WTC11 (cell line): ENCODE results near the gene FAM118B. TPM values are rescaled to one million over a fixed set of nuclear protein-coding genes. Genes with fewer than 3 reads are reported as not detected.

Experiments used
- ATAC-seq: fragments of 200-7000 bp; cut with Tn5 transposase; 2 replicates; pipeline ENCODE4 v1.10.0; 2021; ENCODE audit warnings: mild to moderate bottlenecking, moderate library complexity
- CTCF ChIA-PET: fragments of 300-600 bp; sonication (Branson Sonifier 250); formaldehyde crosslinking; loops from one replicate; lab custom pipeline; 2021; ENCODE audit warnings: antibody characterized with exemption; lab: Charles Lee
- POLR2A ChIA-PET: fragments of 350-600 bp; sonication (Branson Sonifier 250); formaldehyde crosslinking; loops from one replicate; lab custom pipeline; 2021; ENCODE audit warnings: antibody characterized with exemption; lab: Charles Lee
- DNase-seq: peaks from one replicate; pipeline ENCODE4 v3.0.0; 2021; ENCODE audit warnings: low spot score
- H3K27ac Mint-ChIP-seq: 2 replicates; pipeline ENCODE4 v1.8.0; 2021; ENCODE audit warnings: mixed read lengths
- H3K27me3 Mint-ChIP-seq: 2 replicates; pipeline ENCODE4 v1.8.0; 2021; ENCODE audit warnings: low read depth, mild to moderate bottlenecking, moderate library complexity, mixed read lengths
- H3K36me3 Mint-ChIP-seq: 2 replicates; pipeline ENCODE4 v1.8.0; 2021; ENCODE audit warnings: mixed read lengths
- H3K4me1 Mint-ChIP-seq: 2 replicates; pipeline ENCODE4 v1.8.0; 2022; ENCODE audit warnings: mixed read lengths
- H3K4me3 Mint-ChIP-seq: 2 replicates; pipeline ENCODE4 v1.8.0; 2021; ENCODE audit warnings: mild to moderate bottlenecking, moderate library complexity, mixed read lengths
- H3K9me3 Mint-ChIP-seq: 2 replicates; pipeline ENCODE4 v1.8.0; 2021; ENCODE audit warnings: mixed read lengths
- ATF3 ChIP-seq: sonication (generic); formaldehyde crosslinking; conservative IDR thresholded peaks from 2 replicates; pipeline ENCODE4 v1.8.1; 2022; ENCODE audit warnings: mild to moderate bottlenecking, missing genetic modification reagents
- CBFB ChIP-seq: sonication (generic); formaldehyde crosslinking; IDR thresholded peaks from 2 replicates; pipeline ENCODE4 v1.8.1; 2022; ENCODE audit warnings: mild to moderate bottlenecking, low read depth, missing genetic modification reagents
- CREM ChIP-seq: sonication (generic); formaldehyde crosslinking; IDR thresholded peaks from 2 replicates; pipeline ENCODE4 v1.8.1; 2022; ENCODE audit warnings: mild to moderate bottlenecking, missing genetic modification reagents, moderate library complexity
- ESRRA ChIP-seq: sonication (generic); formaldehyde crosslinking; IDR thresholded peaks from 2 replicates; pipeline ENCODE4 v1.8.1; 2022; ENCODE audit warnings: mild to moderate bottlenecking, missing genetic modification reagents, borderline replicate concordance
- FOXK1 ChIP-seq: sonication (generic); formaldehyde crosslinking; IDR thresholded peaks from 2 replicates; pipeline ENCODE4 v1.8.0; 2022; ENCODE audit warnings: mild to moderate bottlenecking, moderate library complexity, missing genetic modification reagents
- GABPB1 ChIP-seq: sonication (generic); formaldehyde crosslinking; IDR thresholded peaks from 2 replicates; pipeline ENCODE4 v1.8.1; 2023; ENCODE audit warnings: mild to moderate bottlenecking, missing genetic modification reagents
- GTF2I ChIP-seq: fragments of 250-450 bp; sonication (Bioruptor Pico); conservative IDR thresholded peaks from 2 replicates; pipeline ENCODE4 v1.4.0; 2021; ENCODE audit warnings: mild to moderate bottlenecking
- HMGA2 ChIP-seq: fragments of 250-450 bp; sonication (Bioruptor Pico); IDR thresholded peaks from 2 replicates; pipeline ENCODE4 v1.4.0; 2021; ENCODE audit warnings: mild to moderate bottlenecking, moderate library complexity
- MYBL2 ChIP-seq: sonication (generic); formaldehyde crosslinking; IDR thresholded peaks from 2 replicates; pipeline ENCODE4 v1.8.1; 2023; ENCODE audit warnings: mild to moderate bottlenecking, moderate library complexity, missing genetic modification reagents
- NFE2L1 ChIP-seq: sonication (generic); formaldehyde crosslinking; IDR thresholded peaks from 2 replicates; pipeline ENCODE4 v1.8.1; 2023; ENCODE audit warnings: missing genetic modification reagents
- NR3C1 ChIP-seq: sonication (generic); formaldehyde crosslinking; conservative IDR thresholded peaks from 2 replicates; pipeline ENCODE4 v1.8.1; 2023; ENCODE audit warnings: low read depth, mild to moderate bottlenecking, missing genetic modification reagents
- SMAD3 ChIP-seq: sonication (generic); formaldehyde crosslinking; IDR thresholded peaks from 2 replicates; pipeline ENCODE4 v1.8.0; 2022; ENCODE audit warnings: missing genetic modification reagents, mild to moderate bottlenecking, borderline replicate concordance
- TCF7 ChIP-seq: sonication (generic); formaldehyde crosslinking; IDR thresholded peaks from 2 replicates; pipeline ENCODE4 v1.8.0; 2022; ENCODE audit warnings: mild to moderate bottlenecking, low read depth, missing genetic modification reagents, moderate library complexity
- TEAD4 ChIP-seq: sonication (generic); formaldehyde crosslinking; IDR thresholded peaks from 2 replicates; pipeline ENCODE4 v1.8.0; 2022; ENCODE audit warnings: mild to moderate bottlenecking, missing genetic modification reagents
- USF1 ChIP-seq: sonication (generic); formaldehyde crosslinking; IDR thresholded peaks from 2 replicates; pipeline ENCODE4 v1.8.0; 2022; ENCODE audit warnings: mild to moderate bottlenecking, missing genetic modification reagents
- ZBTB43 ChIP-seq: sonication (generic); formaldehyde crosslinking; IDR thresholded peaks from 2 replicates; pipeline ENCODE4 v1.8.1; 2023; ENCODE audit warnings: mild to moderate bottlenecking, missing genetic modification reagents
- ZNF396 ChIP-seq: fragments of 250-450 bp; sonication (Bioruptor Pico); IDR thresholded peaks from 2 replicates; pipeline ENCODE4 v1.8.0; 2021; ENCODE audit warnings: mild to moderate bottlenecking, moderate library complexity, borderline replicate concordance
- total RNA-seq: library from RNA; stranded (reverse); gene quantifications from 3 replicates; pipeline ENCODE4 v1.2.3, GENCODE V29; 2021
- TF ChIP-seq, protein P1 (sequence below): sonication (generic); formaldehyde crosslinking; IDR thresholded peaks from 2 replicates; pipeline ENCODE4 v1.8.1; 2023; ENCODE audit warnings: mild to moderate bottlenecking, missing genetic modification reagents
- TF ChIP-seq, protein P2 (sequence below): sonication (generic); formaldehyde crosslinking; IDR thresholded peaks from 2 replicates; pipeline ENCODE4 v1.8.1; 2023; ENCODE audit warnings: mild to moderate bottlenecking, moderate library complexity, missing genetic modification reagents
- TF ChIP-seq, protein P3 (sequence below): sonication (generic); formaldehyde crosslinking; IDR thresholded peaks from 2 replicates; pipeline ENCODE4 v1.8.1; 2022; ENCODE audit warnings: mild to moderate bottlenecking, missing genetic modification reagents, moderate library complexity, borderline replicate concordance
- TF ChIP-seq, protein P4 (sequence below): sonication (generic); formaldehyde crosslinking; IDR thresholded peaks from 2 replicates; pipeline ENCODE4 v1.8.0; 2022; ENCODE audit warnings: mild to moderate bottlenecking, missing genetic modification reagents
- TF ChIP-seq, protein P5 (sequence below): sonication (generic); formaldehyde crosslinking; IDR thresholded peaks from 2 replicates; pipeline ENCODE4 v1.8.1; 2023; ENCODE audit warnings: mild to moderate bottlenecking, missing genetic modification reagents, borderline replicate concordance

The FAM118B gene
- total RNA-seq, 1 experiment from 2014 or later = 35.3 TPM

GRCh38 chr11:126281245-126281644 is 69.7 kb downstream of the FAM118B start:
- Mint-ChIP-seq H3K27ac (no peak overlapping the region), H3K36me3 (peaks cover 16% of the 10 kb centered on the region), H3K4me3 (peak overlapping the region; percentile 88; the same call in 1 of the 2 replicates), H3K4me1 (peaks cover 14% of the 10 kb centered on the region), H3K9me3 (no peaks in the 10 kb centered on the region), H3K27me3 (peaks cover 30% of the 10 kb centered on the region)
- TF ChIP-seq NR3C1 (no peak), CBFB (no peak), MYBL2 (no peak), FOXK1 (CRISPR knock-in tag) (no peak), SMAD3 (CRISPR knock-in tag) (no peak), TEAD4 (no peak)
- TF ChIP-seq, protein P1, sequence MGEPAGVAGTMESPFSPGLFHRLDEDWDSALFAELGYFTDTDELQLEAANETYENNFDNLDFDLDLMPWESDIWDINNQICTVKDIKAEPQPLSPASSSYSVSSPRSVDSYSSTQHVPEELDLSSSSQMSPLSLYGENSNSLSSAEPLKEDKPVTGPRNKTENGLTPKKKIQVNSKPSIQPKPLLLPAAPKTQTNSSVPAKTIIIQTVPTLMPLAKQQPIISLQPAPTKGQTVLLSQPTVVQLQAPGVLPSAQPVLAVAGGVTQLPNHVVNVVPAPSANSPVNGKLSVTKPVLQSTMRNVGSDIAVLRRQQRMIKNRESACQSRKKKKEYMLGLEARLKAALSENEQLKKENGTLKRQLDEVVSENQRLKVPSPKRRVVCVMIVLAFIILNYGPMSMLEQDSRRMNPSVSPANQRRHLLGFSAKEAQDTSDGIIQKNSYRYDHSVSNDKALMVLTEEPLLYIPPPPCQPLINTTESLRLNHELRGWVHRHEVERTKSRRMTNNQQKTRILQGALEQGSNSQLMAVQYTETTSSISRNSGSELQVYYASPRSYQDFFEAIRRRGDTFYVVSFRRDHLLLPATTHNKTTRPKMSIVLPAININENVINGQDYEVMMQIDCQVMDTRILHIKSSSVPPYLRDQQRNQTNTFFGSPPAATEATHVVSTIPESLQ (CRISPR knock-in tag) = no peak
- TF ChIP-seq, protein P2, sequence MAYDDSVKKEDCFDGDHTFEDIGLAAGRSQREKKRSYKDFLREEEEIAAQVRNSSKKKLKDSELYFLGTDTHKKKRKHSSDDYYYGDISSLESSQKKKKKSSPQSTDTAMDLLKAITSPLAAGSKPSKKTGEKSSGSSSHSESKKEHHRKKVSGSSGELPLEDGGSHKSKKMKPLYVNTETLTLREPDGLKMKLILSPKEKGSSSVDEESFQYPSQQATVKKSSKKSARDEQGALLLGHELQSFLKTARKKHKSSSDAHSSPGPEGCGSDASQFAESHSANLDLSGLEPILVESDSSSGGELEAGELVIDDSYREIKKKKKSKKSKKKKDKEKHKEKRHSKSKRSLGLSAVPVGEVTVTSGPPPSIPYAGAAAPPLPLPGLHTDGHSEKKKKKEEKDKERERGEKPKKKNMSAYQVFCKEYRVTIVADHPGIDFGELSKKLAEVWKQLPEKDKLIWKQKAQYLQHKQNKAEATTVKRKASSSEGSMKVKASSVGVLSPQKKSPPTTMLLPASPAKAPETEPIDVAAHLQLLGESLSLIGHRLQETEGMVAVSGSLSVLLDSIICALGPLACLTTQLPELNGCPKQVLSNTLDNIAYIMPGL (CRISPR knock-in tag) = no peak
- TF ChIP-seq, protein P3, sequence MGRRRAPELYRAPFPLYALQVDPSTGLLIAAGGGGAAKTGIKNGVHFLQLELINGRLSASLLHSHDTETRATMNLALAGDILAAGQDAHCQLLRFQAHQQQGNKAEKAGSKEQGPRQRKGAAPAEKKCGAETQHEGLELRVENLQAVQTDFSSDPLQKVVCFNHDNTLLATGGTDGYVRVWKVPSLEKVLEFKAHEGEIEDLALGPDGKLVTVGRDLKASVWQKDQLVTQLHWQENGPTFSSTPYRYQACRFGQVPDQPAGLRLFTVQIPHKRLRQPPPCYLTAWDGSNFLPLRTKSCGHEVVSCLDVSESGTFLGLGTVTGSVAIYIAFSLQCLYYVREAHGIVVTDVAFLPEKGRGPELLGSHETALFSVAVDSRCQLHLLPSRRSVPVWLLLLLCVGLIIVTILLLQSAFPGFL = no peak
- ATAC-seq (no peak), DNase-seq (no peak)
- ChIA-PET CTCF (interaction anchor here (1.8 kb wide), 1 partner anchor 12 kb away, joined by 6 read pairs; no protein-coding TSS in a partner anchor), POLR2A (interaction anchor here (1.2 kb wide), 1 partner anchor 12 kb away, joined by 4 read pairs; the partner anchor contains the start of genes FOXRED1 and SRPRA)

DNA sequence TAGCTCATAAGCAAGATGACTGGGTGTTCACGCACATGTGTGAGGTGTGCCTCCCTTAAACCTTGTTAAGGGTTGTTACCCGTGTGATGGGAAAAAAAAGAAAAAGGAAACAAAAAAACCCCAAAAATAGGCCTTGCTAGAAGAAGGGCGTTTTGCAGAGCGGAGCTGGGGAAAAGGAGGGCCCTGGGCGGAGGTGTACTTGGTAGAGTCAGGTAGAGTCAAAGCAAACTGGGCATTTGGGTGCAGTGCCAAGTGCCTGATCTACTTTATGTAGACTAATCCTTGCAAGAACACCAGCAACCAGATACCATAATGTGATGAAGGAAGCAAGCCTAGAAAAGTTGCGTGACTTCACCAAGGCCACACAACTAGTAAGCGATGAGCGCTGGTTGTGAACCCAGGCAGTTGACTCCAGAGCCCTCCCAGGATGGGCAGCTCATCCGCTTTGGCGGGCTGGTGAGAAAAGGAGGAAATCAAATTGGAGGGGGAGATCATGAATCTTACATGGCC is 70.1 kb downstream of the FAM118B start:
- Mint-ChIP-seq H3K36me3 (peaks cover 16% of the 10 kb centered on the region), H3K4me3 (peak overlapping the region; percentile 88), H3K9me3 (no peaks in the 10 kb centered on the region), H3K27me3 (peaks cover 30% of the 10 kb centered on the region), H3K4me1 (peaks cover 14% of the 10 kb centered on the region), H3K27ac (no peak overlapping the region)
- no peak for ATAC-seq
- CTCF ChIA-PET = interaction anchor here (1.8 kb wide), 1 partner anchor 11 kb away, joined by 6 read pairs; no protein-coding TSS in a partner anchor
- POLR2A ChIA-PET = interaction anchor here (1.2 kb wide), 1 partner anchor 13 kb away, joined by 4 read pairs; the partner anchor contains the start of genes FOXRED1 and SRPRA
- no peak for DNase-seq
- TF ChIP-seq, protein P4, sequence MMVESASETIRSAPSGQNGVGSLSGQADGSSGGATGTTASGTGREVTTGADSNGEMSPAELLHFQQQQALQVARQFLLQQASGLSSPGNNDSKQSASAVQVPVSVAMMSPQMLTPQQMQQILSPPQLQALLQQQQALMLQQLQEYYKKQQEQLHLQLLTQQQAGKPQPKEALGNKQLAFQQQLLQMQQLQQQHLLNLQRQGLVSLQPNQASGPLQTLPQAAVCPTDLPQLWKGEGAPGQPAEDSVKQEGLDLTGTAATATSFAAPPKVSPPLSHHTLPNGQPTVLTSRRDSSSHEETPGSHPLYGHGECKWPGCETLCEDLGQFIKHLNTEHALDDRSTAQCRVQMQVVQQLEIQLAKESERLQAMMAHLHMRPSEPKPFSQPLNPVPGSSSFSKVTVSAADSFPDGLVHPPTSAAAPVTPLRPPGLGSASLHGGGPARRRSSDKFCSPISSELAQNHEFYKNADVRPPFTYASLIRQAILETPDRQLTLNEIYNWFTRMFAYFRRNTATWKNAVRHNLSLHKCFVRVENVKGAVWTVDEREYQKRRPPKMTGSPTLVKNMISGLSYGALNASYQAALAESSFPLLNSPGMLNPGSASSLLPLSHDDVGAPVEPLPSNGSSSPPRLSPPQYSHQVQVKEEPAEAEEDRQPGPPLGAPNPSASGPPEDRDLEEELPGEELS (CRISPR knock-in tag) = no peak
- TF ChIP-seq ESRRA (CRISPR knock-in tag) (no peak), TCF7 (CRISPR knock-in tag) (no peak), FOXK1 (CRISPR knock-in tag) (no peak), ZNF396 (CRISPR knock-in tag) (no peak), ATF3 (CRISPR knock-in tag) (no peak), USF1 (CRISPR knock-in tag) (no peak), HMGA2 (CRISPR knock-in tag) (no peak), NFE2L1 (no peak), GTF2I (CRISPR knock-in tag) (no peak), GABPB1 (no peak), ZBTB43 (CRISPR knock-in tag) (no peak), CREM (no peak)
- TF ChIP-seq, protein P5, sequence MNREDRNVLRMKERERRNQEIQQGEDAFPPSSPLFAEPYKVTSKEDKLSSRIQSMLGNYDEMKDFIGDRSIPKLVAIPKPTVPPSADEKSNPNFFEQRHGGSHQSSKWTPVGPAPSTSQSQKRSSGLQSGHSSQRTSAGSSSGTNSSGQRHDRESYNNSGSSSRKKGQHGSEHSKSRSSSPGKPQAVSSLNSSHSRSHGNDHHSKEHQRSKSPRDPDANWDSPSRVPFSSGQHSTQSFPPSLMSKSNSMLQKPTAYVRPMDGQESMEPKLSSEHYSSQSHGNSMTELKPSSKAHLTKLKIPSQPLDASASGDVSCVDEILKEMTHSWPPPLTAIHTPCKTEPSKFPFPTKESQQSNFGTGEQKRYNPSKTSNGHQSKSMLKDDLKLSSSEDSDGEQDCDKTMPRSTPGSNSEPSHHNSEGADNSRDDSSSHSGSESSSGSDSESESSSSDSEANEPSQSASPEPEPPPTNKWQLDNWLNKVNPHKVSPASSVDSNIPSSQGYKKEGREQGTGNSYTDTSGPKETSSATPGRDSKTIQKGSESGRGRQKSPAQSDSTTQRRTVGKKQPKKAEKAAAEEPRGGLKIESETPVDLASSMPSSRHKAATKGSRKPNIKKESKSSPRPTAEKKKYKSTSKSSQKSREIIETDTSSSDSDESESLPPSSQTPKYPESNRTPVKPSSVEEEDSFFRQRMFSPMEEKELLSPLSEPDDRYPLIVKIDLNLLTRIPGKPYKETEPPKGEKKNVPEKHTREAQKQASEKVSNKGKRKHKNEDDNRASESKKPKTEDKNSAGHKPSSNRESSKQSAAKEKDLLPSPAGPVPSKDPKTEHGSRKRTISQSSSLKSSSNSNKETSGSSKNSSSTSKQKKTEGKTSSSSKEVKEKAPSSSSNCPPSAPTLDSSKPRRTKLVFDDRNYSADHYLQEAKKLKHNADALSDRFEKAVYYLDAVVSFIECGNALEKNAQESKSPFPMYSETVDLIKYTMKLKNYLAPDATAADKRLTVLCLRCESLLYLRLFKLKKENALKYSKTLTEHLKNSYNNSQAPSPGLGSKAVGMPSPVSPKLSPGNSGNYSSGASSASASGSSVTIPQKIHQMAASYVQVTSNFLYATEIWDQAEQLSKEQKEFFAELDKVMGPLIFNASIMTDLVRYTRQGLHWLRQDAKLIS (CRISPR knock-in tag) = no peak
